GM23248 (cell line): ENCODE measurements around the gene PLCB1. TPM values are rescaled to one million over a fixed set of nuclear protein-coding genes. Genes with fewer than 3 reads are reported as not detected.
"Not testable (repeated sequence)": the region's sequence is repeated elsewhere in the genome, so short reads cannot be mapped to it uniquely, and the experiment has no call there.

Source experiments
- DNase-seq: peaks from one replicate; pipeline ENCODE4 v3.0.0-alpha.2; 2015
- H2AFZ ChIP-seq: fragments of 200-600 bp; sonication (generic); 2 replicates; pipeline ENCODE4 v1.6.1; 2016; ENCODE audit warnings: antibody characterized with exemption
- H3F3A ChIP-seq: fragments of 200-600 bp; sonication (generic); 2 replicates; pipeline ENCODE4 v1.6.1; 2016; ENCODE audit warnings: mild to moderate bottlenecking, antibody characterized with exemption, mixed run types; ENCODE audit not compliant: insufficient read depth
- H3K27ac ChIP-seq: fragments of 200-600 bp; sonication (generic); 2 replicates; pipeline ENCODE4 v1.5.1; 2016; ENCODE audit warnings: mild to moderate bottlenecking
- H3K27me3 ChIP-seq: fragments of 200-600 bp; sonication (generic); replicated peaks from 2 replicates; pipeline ENCODE4 v1.6.1; 2016; ENCODE audit warnings: mild to moderate bottlenecking; ENCODE audit not compliant: insufficient read depth
- H3K36me3 ChIP-seq: fragments of 200-600 bp; sonication (generic); 2 replicates; pipeline ENCODE4 v1.6.1; 2016; ENCODE audit warnings: low read depth, mild to moderate bottlenecking
- H3K4me1 ChIP-seq: fragments of 200-600 bp; sonication (generic); 2 replicates; pipeline ENCODE4 v1.6.1; 2016; ENCODE audit warnings: mild to moderate bottlenecking; ENCODE audit not compliant: insufficient read depth
- H3K4me2 ChIP-seq: fragments of 200-600 bp; sonication (generic); one replicate; pipeline ENCODE4 v1.6.1; 2016; ENCODE audit warnings: mild to moderate bottlenecking; ENCODE audit not compliant: unreplicated experiment
- H3K4me3 ChIP-seq: fragments of 200-600 bp; sonication (generic); 2 replicates; pipeline ENCODE4 v1.5.1; 2016; ENCODE audit warnings: mild to moderate bottlenecking
- H3K79me2 ChIP-seq: fragments of 200-600 bp; sonication (generic); 2 replicates; pipeline ENCODE4 v1.6.1; 2016; ENCODE audit warnings: mild to moderate bottlenecking; ENCODE audit not compliant: insufficient read depth
- H3K9ac ChIP-seq: fragments of 200-600 bp; sonication (generic); 2 replicates; pipeline ENCODE4 v1.6.1; 2016; ENCODE audit warnings: mild to moderate bottlenecking
- H3K9me2 ChIP-seq: fragments of 200-600 bp; sonication (generic); 2 replicates; pipeline ENCODE4 v1.6.1; 2016; ENCODE audit warnings: mixed run types, mild to moderate bottlenecking, moderate library complexity; ENCODE audit not compliant: insufficient read depth
- H3K9me3 ChIP-seq: fragments of 200-600 bp; sonication (generic); one replicate; pipeline ENCODE4 v1.6.1; 2017; ENCODE audit warnings: low read depth
- H4K20me1 ChIP-seq: fragments of 200-600 bp; sonication (generic); 2 replicates; pipeline ENCODE4 v1.6.0; 2016; ENCODE audit not compliant: insufficient read depth
- EZH2 ChIP-seq: fragments of 200-600 bp; sonication (generic); IDR thresholded peaks from 2 replicates; pipeline ENCODE4 v1.6.1; 2018; ENCODE audit warnings: antibody characterized with exemption, mild to moderate bottlenecking; ENCODE audit not compliant: insufficient read depth, poor library complexity, severe bottlenecking
- EZH2phosphoT487 ChIP-seq: fragments of 200-600 bp; sonication (generic); IDR thresholded peaks from 2 replicates; pipeline ENCODE4 v1.6.1; 2018; ENCODE audit warnings: antibody characterized with exemption, moderate library complexity, mild to moderate bottlenecking, low read depth; ENCODE audit not compliant: insufficient read depth
- WGBS, 2 experiments: methylation state at CpG; one replicate each; pipeline ENCODE4 v1.1.6; 2015 to 2017; ENCODE audit warnings: low lambda C conversion rate in 2 of 2, low coverage in 1 of 2; ENCODE audit errors: missing lambda C conversion rate in 2 of 2; 5-methylcytosine and 5-hydroxymethylcytosine counted together
- in situ Hi-C: fragments of 300-500 bp; cut with MboI; formaldehyde crosslinking; loops from 2 replicates; pipeline ENCODE4 v1.15.0; 2020
- polyA plus RNA-seq: library from polyadenylated mRNA; unstranded; fragments of >200 nt; fragmentation: Nextera tagmentation; extraction: Ambion mirVana; gene quantifications from 2 replicates; pipeline ENCODE4 v1.2.1, GENCODE V29; 2016
- total RNA-seq: library from RNA; depleted of rRNA; stranded (reverse); fragments of >200 nt; shearing (Covaris generic); gene quantifications from 2 replicates; pipeline ENCODE4 v1.2.3, GENCODE V29; 2014

Gene PLCB1
- total and polyA plus RNA-seq, 2 experiments from 2014 or later: 3.7 to 12.8 TPM

- H3K36me3 ChIP-seq: no peaks in the 10 kb centered on the region
- no peaks in the 10 kb centered on the region for H4K20me1 ChIP-seq
- H3K4me1 ChIP-seq: no peaks in the 10 kb centered on the region
- DNase-seq: no peak
- H3F3A ChIP-seq: no peaks in the 10 kb centered on the region
- H3K4me2 ChIP-seq: no peak overlapping the region
- no peak for TF ChIP-seq EZH2phosphoT487
- no peak for TF ChIP-seq EZH2
- no peak overlapping the region for H2AFZ ChIP-seq
- H3K27me3 ChIP-seq: no peaks in the 10 kb centered on the region
- H3K27ac ChIP-seq: no peak overlapping the region
- H3K9me3 ChIP-seq: no peaks in the 10 kb centered on the region
- 100% methylated on average over 1 of the region's 1 CpG for WGBS, 2 experiments
- no peak overlapping the region for H3K9ac ChIP-seq
- no peaks in the 10 kb centered on the region for H3K79me2 ChIP-seq
- in situ Hi-C loops: no loop called here
- no peak overlapping the region for H3K4me3 ChIP-seq
- no peaks in the 10 kb centered on the region for H3K9me2 ChIP-seq
Measured at GRCh38 chr20:8373579-8373978, 241.5 kb downstream of the PLCB1 start.

GRCh38 chr20:8375898-8376297, 243.8 kb downstream of the PLCB1 start:
- no peak for TF ChIP-seq EZH2phosphoT487
- Histone ChIP-seq H3K9ac (no peak overlapping the region), H3K4me1 (no peaks in the 10 kb centered on the region), H3K9me2 (no peaks in the 10 kb centered on the region), H3K4me3 (no peak overlapping the region), H3K79me2 (no peaks in the 10 kb centered on the region), H3K4me2 (no peak overlapping the region), H3K27ac (no peak overlapping the region), H3K27me3 (no peaks in the 10 kb centered on the region), H3K9me3 (no peaks in the 10 kb centered on the region), H2AFZ (no peak overlapping the region), H4K20me1 (no peaks in the 10 kb centered on the region), H3K36me3 (no peaks in the 10 kb centered on the region), H3F3A (no peaks in the 10 kb centered on the region)
- 91 to 93% methylated on average over 2 of the region's 2 CpGs for WGBS, 2 experiments
- DNase-seq: no peak
- in situ Hi-C loops: no loop called here

- no peak for DNase-seq
- in situ Hi-C loops: no loop called here
- Histone ChIP-seq H3F3A (no peaks in the 10 kb centered on the region), H3K27me3 (no peaks in the 10 kb centered on the region), H3K9me3 (no peaks in the 10 kb centered on the region), H3K4me3 (no peak overlapping the region), H3K9ac (no peak overlapping the region), H3K4me2 (no peak overlapping the region), H3K4me1 (no peaks in the 10 kb centered on the region), H2AFZ (no peak overlapping the region), H3K79me2 (peaks cover 4% of the 10 kb centered on the region; the same call in 1 of the 2 replicates), H3K27ac (no peak overlapping the region), H4K20me1 (no peaks in the 10 kb centered on the region), H3K9me2 (no peaks in the 10 kb centered on the region), H3K36me3 (no peaks in the 10 kb centered on the region)
- TF ChIP-seq EZH2: no peak
- TF ChIP-seq EZH2phosphoT487: no peak
- 90 to 98% methylated on average over 3 of the region's 3 CpGs for WGBS, 2 experiments
Measured at GRCh38 chr20:8376940-8377339, 244.9 kb downstream of the PLCB1 start.

- H3K36me3 ChIP-seq, H3K4me2 ChIP-seq, H2AFZ ChIP-seq, H3K9ac ChIP-seq, in situ Hi-C loops, H3K9me2 ChIP-seq, H3K27me3 ChIP-seq, DNase-seq, H3K27ac ChIP-seq, H4K20me1 ChIP-seq, H3K4me1 ChIP-seq, H3F3A ChIP-seq, H3K4me3 ChIP-seq, H3K9me3 ChIP-seq, H3K79me2 ChIP-seq: not testable (repeated sequence)
- 93 to 100% methylated on average over 1 of the region's 1 CpG for WGBS, 2 experiments
Measured at GRCh38 chr20:8379125-8379524, 247.1 kb downstream of the PLCB1 start.

GRCh38 chr20:8385247-8385646, 253.2 kb downstream of the PLCB1 start:
- DNase-seq: peak; percentile 55
- H2AFZ ChIP-seq: no peak overlapping the region
- in situ Hi-C loops: loop anchor here (10.0 kb wide), 1 partner anchor 250 kb away; the partner anchor contains the start of gene PLCB1
- peaks cover 11% of the 10 kb centered on the region for H3F3A ChIP-seq
- H3K9me2 ChIP-seq: no peaks in the 10 kb centered on the region
- no peak for TF ChIP-seq EZH2phosphoT487
- TF ChIP-seq EZH2: no peak
- peaks cover 4% of the 10 kb centered on the region; the same call in 1 of the 2 replicates for H3K79me2 ChIP-seq
- H3K36me3 ChIP-seq: no peaks in the 10 kb centered on the region
- H3K4me3 ChIP-seq: no peak overlapping the region
- H3K27ac ChIP-seq: no peak overlapping the region
- no peak overlapping the region for H3K9ac ChIP-seq
- peaks cover 26% of the 10 kb centered on the region for H3K4me1 ChIP-seq
- no peaks in the 10 kb centered on the region for H4K20me1 ChIP-seq
- WGBS, 2 experiments: 14 to 18% methylated on average over 3 of the region's 3 CpGs
- no peaks in the 10 kb centered on the region for H3K27me3 ChIP-seq
- no peak overlapping the region for H3K4me2 ChIP-seq
- no peaks in the 10 kb centered on the region for H3K9me3 ChIP-seq
